ENCODE measurements around the gene SNX8.

DNA sequence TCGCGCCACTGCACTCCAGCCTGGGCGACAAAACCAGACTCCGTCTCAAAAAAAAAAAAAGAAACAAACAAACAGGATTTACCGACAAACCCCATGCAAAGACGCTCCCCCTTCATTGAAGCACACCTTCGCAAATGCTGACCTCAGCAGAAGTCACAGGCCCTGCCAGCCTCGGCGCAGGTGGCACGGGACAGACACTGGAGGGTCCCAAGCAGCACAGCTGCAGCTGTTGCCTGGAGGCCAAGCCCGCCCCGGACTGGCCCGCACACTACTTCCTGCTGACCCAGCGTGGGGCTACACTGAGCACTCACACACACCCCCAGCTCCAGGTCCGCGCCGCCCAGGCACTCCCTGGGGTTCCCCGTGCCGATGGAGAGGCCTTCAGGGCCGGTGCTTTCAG lies 31.2 kb downstream of the SNX8 start:
- TF ChIP-seq, protein P1, sequence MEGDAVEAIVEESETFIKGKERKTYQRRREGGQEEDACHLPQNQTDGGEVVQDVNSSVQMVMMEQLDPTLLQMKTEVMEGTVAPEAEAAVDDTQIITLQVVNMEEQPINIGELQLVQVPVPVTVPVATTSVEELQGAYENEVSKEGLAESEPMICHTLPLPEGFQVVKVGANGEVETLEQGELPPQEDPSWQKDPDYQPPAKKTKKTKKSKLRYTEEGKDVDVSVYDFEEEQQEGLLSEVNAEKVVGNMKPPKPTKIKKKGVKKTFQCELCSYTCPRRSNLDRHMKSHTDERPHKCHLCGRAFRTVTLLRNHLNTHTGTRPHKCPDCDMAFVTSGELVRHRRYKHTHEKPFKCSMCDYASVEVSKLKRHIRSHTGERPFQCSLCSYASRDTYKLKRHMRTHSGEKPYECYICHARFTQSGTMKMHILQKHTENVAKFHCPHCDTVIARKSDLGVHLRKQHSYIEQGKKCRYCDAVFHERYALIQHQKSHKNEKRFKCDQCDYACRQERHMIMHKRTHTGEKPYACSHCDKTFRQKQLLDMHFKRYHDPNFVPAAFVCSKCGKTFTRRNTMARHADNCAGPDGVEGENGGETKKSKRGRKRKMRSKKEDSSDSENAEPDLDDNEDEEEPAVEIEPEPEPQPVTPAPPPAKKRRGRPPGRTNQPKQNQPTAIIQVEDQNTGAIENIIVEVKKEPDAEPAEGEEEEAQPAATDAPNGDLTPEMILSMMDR (conservative IDR thresholded peaks at IDR 0.05; ENCODE audit: low read length) = no peak
- TF ChIP-seq EZH2phosphoT487 (IDR thresholded peaks at IDR 0.05; ENCODE audit: borderline replicate concordance, low read depth, low read length) = no peak

Data from OCI-LY7 (cell line).